K562 (cell line): ENCODE results near the gene RANBP3. TPM values are rescaled to one million over a fixed set of nuclear protein-coding genes. Genes with fewer than 3 reads are reported as not detected.

Experiments used
- ATAC-seq: fragments of 200-7000 bp; cut with Tn5 transposase; 3 replicates; pipeline ENCODE4 v1.9.1; 2020; ENCODE audit warnings: moderate library complexity
- BruUV-seq: library from RNA; stranded (reverse); fragments of 400-500 nt; replicated peaks from 2 replicates; lab custom pipeline; 2021; lab: Mats Ljungman, UMichigan
- CTCF ChIA-PET: fragments of 300-600 bp; formaldehyde crosslinking; extraction: SDS; loops from one replicate; lab custom pipeline; 2021; ENCODE audit warnings: low intra/inter-chr PET ratio; lab: Yijun Ruan, JAX
- POLR2A ChIA-PET: fragments of 300-600, 350-650 bp; sonication (Branson Sonifier 250); formaldehyde crosslinking; extraction: SDS; loops from one replicate; lab custom pipeline; 2021; ENCODE audit warnings: antibody characterized with exemption, inconsistent platforms; lab: Yijun Ruan, JAX
- DNase-seq, 4 experiments: peaks; one replicate each; pipeline versions ENCODE4 v3.0.0 to v3.0.0-alpha.2; 2011 to 2018; ENCODE audit warnings: low spot score in 3 of 4, mixed read lengths in 3 of 4; ENCODE audit errors: extremely low read depth in 1 of 4
- FAIRE-seq: peaks from 2 replicates; lab custom pipeline; 2011; peaks lifted over from hg19 to GRCh38; lab: Jason Lieb, UNC
- H2AFZ ChIP-seq: 2 replicates; pipeline ENCODE4 v1.6.0; 2011; ENCODE audit warnings: low read depth, low read length, control low read depth, inconsistent platforms
- H3K27ac ChIP-seq: fragments of 200-600 bp; 3 replicates; pipeline ENCODE4 v1.8.0; 2011; ENCODE audit warnings: low read depth, mild to moderate bottlenecking, control low read depth, inconsistent platforms, low read length, moderate library complexity, mixed read lengths; ENCODE audit errors: extremely low read depth
- H3K27me3 ChIP-seq, 2 experiments: fragments of 300-600 bp in 1 of 2; 2 replicates in 1 of 2; 3 replicates in 1 of 2; pipeline versions ENCODE4 v1.6.0 to v1.8.0; 2011; ENCODE audit warnings: inconsistent platforms in 2 of 2, low read length in 2 of 2, mild to moderate bottlenecking in 1 of 2, mixed read lengths in 1 of 2, moderate library complexity in 1 of 2; ENCODE audit not compliant: control insufficient read depth in 2 of 2, insufficient read depth in 2 of 2
- H3K36me3 ChIP-seq: fragments of 300-600 bp; 3 replicates; pipeline ENCODE4 v1.8.0; 2011; ENCODE audit warnings: mild to moderate bottlenecking, low read length, inconsistent platforms; ENCODE audit not compliant: control insufficient read depth, insufficient read depth
- H3K4me1 ChIP-seq, 2 experiments: fragments of 200-600 bp in 1 of 2; replicated peaks in 1 of 2; 2 replicates in 1 of 2; 3 replicates in 1 of 2; pipeline versions ENCODE4 v1.5.1 to v1.8.0; 2011; ENCODE audit warnings: inconsistent platforms in 2 of 2, low read length in 2 of 2, mild to moderate bottlenecking in 1 of 2, mixed read lengths in 1 of 2, moderate library complexity in 1 of 2; ENCODE audit not compliant: control insufficient read depth in 2 of 2, insufficient read depth in 2 of 2
- H3K4me2 ChIP-seq: 2 replicates; pipeline ENCODE4 v1.6.1; 2011; ENCODE audit warnings: low read length, control low read depth, inconsistent platforms, mixed read lengths; ENCODE audit not compliant: insufficient read depth
- H3K4me3 ChIP-seq: fragments of 200-600 bp; sonication (generic), shearing (Covaris generic); 2 replicates; pipeline ENCODE4 v1.5.1; 2016; ENCODE audit warnings: control low read depth, inconsistent platforms
- H3K79me2 ChIP-seq: fragments of 200-600 bp; 3 replicates; pipeline ENCODE4 v1.8.0; 2011; ENCODE audit warnings: low read length, inconsistent platforms; ENCODE audit not compliant: control insufficient read depth, insufficient read depth
- H3K9ac ChIP-seq, 2 experiments: 2 replicates each; pipeline versions ENCODE4 v1.6.0 to v1.6.1; 2011; ENCODE audit warnings: low read depth in 2 of 2, low read length in 2 of 2, control low read depth in 1 of 2, inconsistent platforms in 1 of 2, mild to moderate bottlenecking in 1 of 2, mixed read lengths in 1 of 2; ENCODE audit not compliant: insufficient read depth in 1 of 2
- H3K9me1 ChIP-seq: one replicate; pipeline ENCODE4 v1.6.0; 2011; ENCODE audit warnings: inconsistent platforms, mild to moderate bottlenecking, low read length, moderate library complexity; ENCODE audit not compliant: control insufficient read depth, insufficient read depth
- H3K9me3 ChIP-seq: replicated peaks from 2 replicates; pipeline ENCODE4 v1.5.1; 2011; ENCODE audit warnings: low read depth, low read length, inconsistent platforms; ENCODE audit not compliant: control insufficient read depth, insufficient read depth
- H4K20me1 ChIP-seq: replicated peaks from 2 replicates; pipeline ENCODE4 v1.6.1; 2011; ENCODE audit warnings: low read length, inconsistent platforms, mixed read lengths; ENCODE audit not compliant: control insufficient read depth, insufficient read depth
- BCL6 ChIP-seq: fragments of 250-450 bp; sonication (Bioruptor Pico); IDR thresholded peaks from 2 replicates; pipeline ENCODE4 v1.4.0; 2020
- RAD21 ChIP-seq, 2 experiments: fragments of 250-450 bp in 1 of 2; fragments of 450-650 bp in 1 of 2; sonication (Bioruptor Pico) in 1 of 2; formaldehyde crosslinking in 1 of 2; IDR thresholded peaks in 1 of 2; conservative IDR thresholded peaks in 1 of 2; 2 replicates each; pipeline versions ENCODE4 v1.4.0 to v1.8.0; 2020 to 2022; ENCODE audit warnings: mild to moderate bottlenecking in 2 of 2, moderate library complexity in 1 of 2
- ZNF24 ChIP-seq: fragments of 450-650 bp; IDR thresholded peaks from 2 replicates; pipeline ENCODE4 v1.6.1; 2016
- WGBS: fragments of 100-300 bp; shearing (Covaris generic); methylation state at CpG from one replicate; pipeline ENCODE4 v1.1.6; 2016; ENCODE audit warnings: low coverage, mixed read lengths; ENCODE audit not compliant: insufficient coverage; ENCODE audit errors: missing lambda C conversion rate; 5-methylcytosine and 5-hydroxymethylcytosine counted together
- in situ Hi-C: fragments of 300-500 bp; cut with MboI; formaldehyde crosslinking; loops from 4 replicates; pipeline ENCODE4 v1.15.0; 2018; ENCODE audit warnings: inconsistent platforms, mixed read lengths
- intact Hi-C: fragments of 100-400 bp; cut with micrococcal nuclease; formaldehyde crosslinking; loops from 2 replicates; pipeline ENCODE4 v1.14.2; 2022
- polyA plus RNA-seq, 8 experiments: library from polyadenylated mRNA; depleted of rRNA in 4 of 8; stranded (reverse) in 5 of 8; unstranded in 3 of 8; fragments of >200 nt; fragmentation: Nextera tagmentation in 2 of 8; fragmentation: Illumina TruSeq in 1 of 8; extraction: Ambion mirVana in 2 of 8; extraction: Trizol in 1 of 8; gene quantifications; 2 replicates each; pipeline versions ENCODE4 v1.2.1 to v1.2.3, GENCODE V29; 2011 to 2014; ENCODE audit warnings: inconsistent platforms in 1 of 8, missing spikeins in 1 of 8
- total RNA-seq, 7 experiments: library from RNA; depleted of rRNA in 6 of 7; stranded (reverse); fragments of >200 nt in 6 of 7; fragmentation: Illumina TruSeq in 2 of 7; extraction: Trizol in 2 of 7; gene quantifications; 2 replicates each; pipeline versions ENCODE4 v1.2.1 to v1.2.3, GENCODE V29; 2011 to 2021; ENCODE audit warnings: low replicate concordance in 1 of 7

The RANBP3 gene
- total and polyA plus RNA-seq, 9 of the 15 experiments (the other 6 are each of a cell fraction or from before 2014, with no cell fraction given) = 0.90 to 95.1 (median 63.2) TPM

DNA sequence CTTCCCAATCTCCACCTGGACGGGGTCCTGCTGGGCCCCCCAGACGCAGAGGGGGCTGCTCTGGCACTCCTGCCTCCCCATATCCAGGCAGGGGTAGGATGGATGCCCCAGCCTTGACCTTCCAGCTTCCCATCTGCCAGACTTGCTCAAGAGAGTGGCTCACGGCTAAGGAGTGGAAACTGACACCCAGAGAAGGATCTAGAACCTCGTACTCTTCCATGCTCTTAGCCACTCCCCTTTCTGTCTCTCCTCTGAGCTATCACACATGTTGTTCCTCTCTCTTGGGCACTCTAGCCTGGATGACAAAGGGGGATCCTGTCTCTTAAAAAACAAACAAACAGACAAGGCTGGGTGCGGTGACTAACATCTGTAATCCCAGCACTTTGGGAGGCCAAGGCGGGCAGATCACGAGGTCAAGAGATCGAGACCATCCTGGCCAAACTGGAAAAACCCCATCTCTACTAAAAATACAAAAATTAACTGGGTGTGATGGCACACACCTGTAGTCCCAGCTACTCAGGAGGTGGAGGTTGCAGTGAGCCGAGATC, 95.4 kb downstream of the RANBP3 start:
- POLR2A ChIA-PET = interaction anchor here (0.6 to 1.0 kb wide), 2 partner anchors 10 to 11 kb away, joined by 3 to 4 read pairs; no protein-coding TSS in a partner anchor
- in situ Hi-C loops = no loop called here
- Histone ChIP-seq H3K27ac (no peak overlapping the region), H3K9me3 (no peaks in the 10 kb centered on the region), H3K79me2 (no peaks in the 10 kb centered on the region), H3K9ac (0 out of 4 replicates have a peak overlapping the region, but pooled peaks of 1 of the 2 experiments have one; percentile 45), H4K20me1 (no peaks in the 10 kb centered on the region), H3K27me3 (peaks cover 15 to 39% of the 10 kb centered on the region in 2 experiments; a peak in 4 of 5 replicates), H3K4me2 (no peak overlapping the region), H2AFZ (no peak overlapping the region), H3K4me3 (no peak overlapping the region), H3K4me1 (peaks cover 2 to 19% of the 10 kb centered on the region in 2 experiments; a peak in 2 of 5 replicates), H3K9me1 (no peaks in the 10 kb centered on the region), H3K36me3 (no peaks in the 10 kb centered on the region)
- no peak for TF ChIP-seq ZNF24
- WGBS = 11% methylated on average over 8 of the region's 9 CpGs
- ATAC-seq (peak; percentile 62), DNase-seq (no peak), FAIRE-seq (peak; percentile 48)
- CTCF ChIA-PET = no interaction called here
- BruUV-seq = no TSS peak
- intact Hi-C loops = no loop called here

DNA sequence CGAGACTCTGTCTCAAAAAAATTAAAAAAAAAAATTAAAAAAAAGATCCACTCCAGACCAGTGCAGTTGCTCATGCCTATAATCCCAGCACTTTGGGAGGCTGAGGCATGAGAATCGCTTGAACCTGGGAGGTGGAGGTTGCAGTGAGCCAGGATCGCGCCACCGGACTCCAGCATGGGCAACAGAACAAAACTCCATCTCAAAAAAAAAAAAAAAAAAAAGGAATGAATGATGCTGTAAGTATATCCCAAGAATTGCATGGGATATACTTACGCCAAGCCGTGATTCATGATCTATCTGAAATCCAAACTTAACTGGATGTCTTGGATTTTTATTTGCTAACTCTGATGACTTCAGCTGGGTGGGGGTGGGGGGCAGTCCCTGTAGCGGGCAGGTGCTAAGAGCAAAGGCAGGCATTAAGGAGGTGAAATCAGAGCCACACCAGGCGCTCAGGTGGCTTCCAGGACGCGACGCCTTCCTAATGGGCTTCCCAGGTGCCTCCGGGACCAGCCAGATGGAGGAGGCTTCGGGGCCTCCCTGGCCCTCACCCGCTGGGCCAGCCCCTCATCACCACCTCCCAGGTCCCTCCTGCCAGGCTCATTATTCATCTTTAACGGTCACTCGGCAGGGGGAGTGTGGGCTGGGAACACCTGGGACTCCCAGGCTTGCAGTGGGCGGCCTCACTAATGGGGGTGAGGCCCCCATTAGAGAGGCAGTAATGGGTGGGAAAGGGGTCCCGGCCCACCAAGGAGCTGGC, 96.2 kb downstream of the RANBP3 start:
- in situ Hi-C loops (no loop called here), intact Hi-C loops (no loop called here)
- H3K9ac ChIP-seq = no peak overlapping the region
- H3K9me1 ChIP-seq = no peaks in the 10 kb centered on the region
- ATAC-seq (no peak), FAIRE-seq (no peak), DNase-seq (no peak)
- ChIA-PET POLR2A (interaction anchor here (0.6 kb wide), 1 partner anchor 17 kb away, joined by 3 read pairs; no protein-coding TSS in a partner anchor), CTCF (no interaction called here)
- no peaks in the 10 kb centered on the region for H3K79me2 ChIP-seq
- H4K20me1 ChIP-seq = no peaks in the 10 kb centered on the region
- BruUV-seq = no TSS peak
- no peaks in the 10 kb centered on the region for H3K9me3 ChIP-seq
- peaks cover 15 to 42% of the 10 kb centered on the region in 2 experiments; a peak in 4 of 5 replicates for H3K27me3 ChIP-seq
- no peak overlapping the region for H2AFZ ChIP-seq
- TF ChIP-seq BCL6 (no peak), ZNF24 (0 out of 2 replicates have a peak, but pooled peaks have one; percentile 32), RAD21 (CRISPR knock-in tag; conservative IDR thresholded peaks at IDR 0.05 in 1 of 2, IDR thresholded peaks at IDR 0.05 in 1 of 2) (no peak)
- H3K4me3 ChIP-seq = no peak overlapping the region
- WGBS = 16% methylated on average over 15 of the region's 19 CpGs
- no peak overlapping the region for H3K27ac ChIP-seq
- H3K36me3 ChIP-seq = no peaks in the 10 kb centered on the region
- peaks cover 2 to 19% of the 10 kb centered on the region in 2 experiments; a peak in 2 of 5 replicates for H3K4me1 ChIP-seq
- H3K4me2 ChIP-seq = no peak overlapping the region
